ENCODE results near the gene PHLDB2. TPM values are rescaled to one million over a fixed set of nuclear protein-coding genes. Genes with fewer than 3 reads are reported as not detected.

PHLDB2 gene
- total and polyA plus RNA-seq, 2 of the 8 experiments (the other 6 are each of a cell fraction or from before 2014, with no cell fraction given) = 5.8 to 22.6 TPM

DNA sequence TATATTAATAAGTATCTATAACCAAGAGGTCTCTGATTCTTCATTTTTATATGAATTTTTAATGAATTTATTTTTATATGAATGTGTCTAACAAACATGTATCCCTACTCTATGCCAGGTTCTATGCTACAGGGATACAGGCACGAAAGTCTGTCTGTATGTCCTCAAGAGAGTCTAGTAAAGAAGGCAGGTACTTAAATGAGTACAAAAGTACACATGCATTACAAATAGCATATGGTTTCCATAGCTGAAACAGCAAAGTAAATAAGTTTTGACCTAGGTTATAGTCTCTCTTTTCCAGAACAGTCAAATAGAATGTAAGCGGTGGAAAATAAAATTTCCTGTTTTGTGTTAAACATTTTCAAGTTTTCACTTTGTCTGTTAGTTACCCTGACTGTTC lies 106.4 kb downstream of the PHLDB2 start (continued):
- TF ChIP-seq SIN3A (conservative IDR thresholded peaks at IDR 0.05 in 1 of 2, IDR thresholded peaks at IDR 0.05 in 1 of 2; ENCODE audit: low read depth in 1 of 2, low read length in 2 of 2) (no peak), SP2 (IDR thresholded peaks at IDR 0.05; ENCODE audit: low read length) (no peak), EGR1 (IDR thresholded peaks at IDR 0.05; ENCODE audit: borderline replicate concordance, low read depth, low read length) (no peak), POLR2A (IDR thresholded peaks at IDR 0.05; ENCODE audit: control extremely low read depth in 1 of 2, low read depth in 2 of 2, low read length in 2 of 2) (no peak), NRF1 (IDR thresholded peaks at IDR 0.05; ENCODE audit: low read depth, low read length) (no peak), EZH2 (IDR thresholded peaks at IDR 0.05; ENCODE audit: low read depth, low read length, severe bottlenecking) (no peak), SP1 (IDR thresholded peaks at IDR 0.05; ENCODE audit: low read depth, low read length) (no peak)
- TF ChIP-seq, protein P1, sequence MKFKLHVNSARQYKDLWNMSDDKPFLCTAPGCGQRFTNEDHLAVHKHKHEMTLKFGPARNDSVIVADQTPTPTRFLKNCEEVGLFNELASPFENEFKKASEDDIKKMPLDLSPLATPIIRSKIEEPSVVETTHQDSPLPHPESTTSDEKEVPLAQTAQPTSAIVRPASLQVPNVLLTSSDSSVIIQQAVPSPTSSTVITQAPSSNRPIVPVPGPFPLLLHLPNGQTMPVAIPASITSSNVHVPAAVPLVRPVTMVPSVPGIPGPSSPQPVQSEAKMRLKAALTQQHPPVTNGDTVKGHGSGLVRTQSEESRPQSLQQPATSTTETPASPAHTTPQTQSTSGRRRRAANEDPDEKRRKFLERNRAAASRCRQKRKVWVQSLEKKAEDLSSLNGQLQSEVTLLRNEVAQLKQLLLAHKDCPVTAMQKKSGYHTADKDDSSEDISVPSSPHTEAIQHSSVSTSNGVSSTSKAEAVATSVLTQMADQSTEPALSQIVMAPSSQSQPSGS (IDR thresholded peaks at IDR 0.05; ENCODE audit: low read length) = no peak

All from H1 (cell line).